Amniotic stem cell (primary cell): ENCODE data around the gene DOCK9.

Experiments
- DNase-seq: peaks from one replicate; lab custom pipeline; 2025; lab: John Stamatoyannopoulos, UW

Gene DOCK9

DNA sequence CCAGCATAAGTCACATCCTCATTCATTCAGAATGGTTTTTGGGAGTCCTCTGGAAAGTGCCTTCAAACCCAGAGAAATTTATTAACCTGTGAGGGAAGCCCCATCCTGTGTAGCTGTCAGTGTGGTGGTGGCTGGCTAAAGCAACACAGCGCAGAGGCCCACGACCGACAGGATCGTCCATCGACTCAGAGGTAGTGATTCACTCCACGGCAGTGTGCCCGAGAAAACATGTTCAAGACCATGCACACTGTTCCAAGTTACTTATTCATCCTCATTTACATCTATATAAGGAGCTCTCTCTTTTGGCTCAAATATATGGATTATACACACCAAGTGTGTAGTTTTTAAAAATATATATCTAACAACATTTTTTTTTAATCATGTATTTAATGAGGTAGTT, 129.1 kb downstream of the DOCK9 start:
- no peak for DNase-seq

DNA sequence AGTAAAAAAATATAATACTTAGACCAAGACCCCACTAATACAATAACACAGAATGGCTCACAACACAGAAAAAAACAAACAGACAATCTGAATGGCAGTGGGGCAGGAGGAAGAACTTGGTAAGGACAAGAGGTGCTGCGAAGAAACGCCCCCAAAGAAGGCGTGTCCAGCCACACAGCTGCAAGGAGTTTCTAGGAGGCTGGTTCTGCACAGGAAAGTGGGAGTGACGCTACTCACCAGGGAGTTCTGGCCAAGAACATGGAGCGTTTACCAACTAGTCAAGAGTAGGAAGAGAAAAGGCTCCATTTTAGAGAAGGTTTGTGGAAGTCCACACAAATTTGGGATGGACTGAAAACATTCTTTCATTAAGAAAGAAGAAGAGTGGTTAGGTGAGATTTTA, 130.1 kb downstream of the DOCK9 start:
- DNase-seq, result no peak

DNA sequence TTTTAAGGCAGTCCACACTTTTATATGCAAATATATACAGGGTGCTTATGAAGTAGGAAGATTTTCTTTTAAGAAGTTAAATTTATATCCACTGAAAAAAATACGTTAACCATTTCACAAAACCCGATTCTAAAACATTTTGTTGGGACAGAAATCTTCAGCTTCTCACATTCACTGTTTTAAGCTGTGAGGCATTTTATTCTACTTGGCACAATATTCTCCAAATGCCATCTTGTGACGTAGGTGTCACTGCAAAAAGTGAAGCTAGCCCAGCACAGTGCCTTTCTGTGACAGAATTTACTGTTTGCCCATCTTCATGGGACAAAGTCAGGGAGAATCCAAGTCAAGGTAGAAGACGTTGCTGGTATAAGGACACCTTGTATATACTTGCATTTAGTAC, 130.9 kb downstream of the DOCK9 start:
- no peak for DNase-seq

DNA sequence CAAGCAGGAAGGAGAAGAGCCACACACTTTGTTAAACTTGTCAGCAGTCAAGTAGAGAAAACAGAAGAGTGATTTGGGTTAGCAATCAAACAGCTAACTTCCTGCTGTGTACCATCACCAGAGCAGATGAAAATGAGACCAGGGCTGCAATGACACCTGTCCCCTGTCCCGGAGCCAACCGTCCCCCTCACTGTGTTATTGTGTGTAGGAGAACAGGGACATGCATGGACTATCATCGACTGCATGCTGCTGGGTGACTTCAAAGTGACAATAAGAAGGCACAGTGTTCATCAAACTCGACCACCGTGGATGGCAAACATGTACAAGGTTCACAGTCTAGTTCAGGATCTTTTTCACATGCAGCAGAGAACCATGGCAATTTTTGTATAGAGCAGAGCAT, 131.3 kb downstream of the DOCK9 start:
- DNase-seq, result no peak

DNA sequence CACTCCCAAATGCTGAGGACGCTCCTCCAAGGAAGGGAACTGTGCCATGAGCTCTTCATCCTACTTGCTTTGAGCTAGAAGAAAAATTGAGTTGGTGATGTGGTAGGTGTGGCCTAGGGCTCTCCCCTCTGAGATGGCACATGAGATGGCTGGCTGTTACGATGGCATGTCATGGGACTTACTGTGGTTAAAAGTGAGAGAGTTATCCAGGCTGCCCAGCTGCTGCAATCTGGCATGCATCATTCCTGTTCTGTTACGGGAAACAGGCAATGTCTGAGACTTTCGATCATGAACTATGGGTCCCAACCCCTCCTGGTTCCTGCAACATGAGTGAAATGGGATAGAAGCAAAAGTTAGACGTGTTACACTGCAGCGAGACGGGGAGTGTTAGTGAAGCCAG, 132.1 kb downstream of the DOCK9 start:
- DNase-seq, result no peak

DNA sequence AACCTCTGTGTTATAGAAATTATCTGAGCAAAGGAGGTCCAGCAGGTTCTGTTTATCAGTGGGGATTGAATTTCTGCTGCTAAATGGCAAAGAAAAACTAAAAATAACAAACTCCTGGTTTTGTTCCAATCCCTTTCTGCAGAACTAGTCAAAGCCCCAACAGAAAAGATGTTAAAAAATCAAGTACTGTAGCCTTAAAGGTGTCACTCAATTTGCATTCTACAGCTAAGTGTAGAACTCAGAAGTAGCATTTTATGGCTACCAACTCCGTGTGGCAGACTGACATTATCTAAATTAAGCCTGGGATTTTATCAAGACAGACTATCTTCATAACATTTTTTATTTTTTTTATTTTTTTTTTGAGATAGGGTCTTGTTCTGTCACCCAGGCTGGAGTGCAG, 133.8 kb downstream of the DOCK9 start:
- no peak for DNase-seq

DNA sequence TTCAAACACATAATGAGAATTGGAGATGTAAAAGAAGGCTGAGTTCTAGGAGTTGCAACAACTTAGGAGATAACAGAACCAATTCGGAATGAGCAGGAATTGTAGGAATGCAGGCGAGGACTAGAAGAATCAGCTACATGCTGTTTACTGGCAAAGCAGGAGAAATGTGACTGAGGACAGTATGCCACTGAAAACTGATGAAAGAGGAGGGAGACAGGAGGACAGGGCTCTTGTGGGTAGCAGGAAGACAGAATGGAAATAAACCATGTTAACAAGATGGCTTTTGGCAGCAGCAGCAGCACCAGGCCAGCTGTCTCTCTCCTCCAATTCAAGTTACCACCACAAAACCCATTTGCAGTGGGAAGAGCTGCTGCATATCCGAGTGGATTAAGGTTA, 134.4 kb downstream of the DOCK9 start:
- no peak for DNase-seq

DNA sequence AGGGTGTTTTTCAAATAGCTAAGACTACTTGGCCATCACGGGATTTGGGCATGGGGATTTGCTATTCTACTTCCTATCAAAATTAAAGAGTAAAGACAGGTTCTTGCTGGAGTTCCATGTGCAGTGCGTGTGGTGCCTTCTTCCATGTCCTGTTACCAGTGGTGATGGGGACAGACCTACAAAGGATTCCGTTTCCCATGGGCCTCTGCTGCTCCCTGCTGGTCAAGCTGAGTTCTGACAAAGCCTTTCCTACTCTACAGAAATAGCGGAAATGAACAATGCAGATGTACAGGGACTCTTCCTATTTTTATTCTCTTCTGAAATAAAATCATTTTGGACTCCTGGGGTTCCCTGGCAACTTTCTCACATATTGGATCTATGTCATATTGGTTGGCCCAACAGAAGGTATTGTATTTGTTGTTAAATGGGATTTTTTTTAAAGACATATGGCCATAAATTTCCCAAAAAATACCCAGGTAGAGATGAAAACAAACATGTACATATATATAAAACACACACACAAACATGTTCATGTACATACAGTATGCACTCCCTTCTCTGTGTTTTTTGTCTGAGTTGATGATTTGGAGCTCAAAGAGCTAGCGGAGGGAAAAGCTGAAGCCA, 134.9 kb downstream of the DOCK9 start:
- DNase-seq, result peak; percentile 51

DNA sequence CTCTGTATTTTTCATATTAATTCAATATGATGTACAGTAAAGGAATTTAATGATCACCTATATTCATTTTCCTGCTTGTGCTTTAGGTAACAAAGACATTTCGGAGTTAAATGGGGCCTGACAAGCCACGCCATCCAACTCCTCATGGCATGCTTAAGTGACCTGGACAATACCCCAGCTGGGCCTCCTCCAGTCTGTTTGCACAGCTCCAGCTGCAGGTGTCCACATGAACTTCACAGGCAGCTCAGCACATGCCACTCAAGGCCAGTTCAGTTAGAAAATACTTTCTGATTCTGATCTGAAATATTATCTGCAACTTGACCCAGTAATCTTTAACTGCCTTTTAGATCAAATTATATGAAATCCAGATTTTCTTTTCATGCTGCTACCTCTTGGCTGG, 135.8 kb downstream of the DOCK9 start:
- no peak for DNase-seq

DNA sequence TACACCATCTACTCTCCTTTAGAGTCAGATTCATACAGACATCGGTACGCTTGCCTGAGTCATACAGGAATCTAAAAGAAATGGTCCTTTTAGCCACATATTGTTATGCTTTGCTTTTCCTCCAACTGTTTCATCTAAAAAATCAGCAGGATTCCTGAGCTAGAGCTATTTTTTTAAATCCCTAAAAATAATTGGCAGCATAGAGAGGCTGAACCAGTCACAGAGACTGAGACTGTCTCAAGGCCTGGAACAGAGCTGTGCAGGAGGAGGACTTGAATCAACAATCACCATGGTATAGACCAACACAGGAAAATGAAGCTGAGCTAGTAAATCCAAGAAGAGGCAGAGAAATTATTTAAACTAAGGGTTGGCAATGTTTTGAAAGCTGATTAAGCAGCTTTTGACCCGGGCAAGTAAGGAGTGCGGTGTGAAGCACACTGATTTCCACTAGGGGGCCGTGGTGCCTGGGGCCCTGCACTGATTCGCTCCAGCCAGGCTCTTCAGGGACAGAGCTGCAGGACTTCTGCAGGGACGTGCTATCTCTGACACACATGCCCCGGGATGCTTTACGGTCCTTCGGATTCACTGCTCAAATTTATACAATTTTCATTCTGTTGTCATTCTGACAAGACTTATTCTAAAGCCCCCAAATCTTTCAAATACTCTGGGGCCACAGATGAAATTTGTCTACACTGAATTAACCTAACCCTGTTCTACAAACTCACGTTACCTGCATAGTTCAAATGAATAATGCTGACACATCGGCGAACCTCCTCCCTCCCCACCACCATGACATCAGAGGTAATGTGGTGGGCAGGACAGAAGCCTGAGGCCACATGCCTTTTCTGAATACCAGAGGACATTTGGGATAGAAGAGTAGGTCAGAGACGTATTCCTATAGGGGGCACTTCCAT, 137.8 kb downstream of the DOCK9 start:
- no peak for DNase-seq

DNA sequence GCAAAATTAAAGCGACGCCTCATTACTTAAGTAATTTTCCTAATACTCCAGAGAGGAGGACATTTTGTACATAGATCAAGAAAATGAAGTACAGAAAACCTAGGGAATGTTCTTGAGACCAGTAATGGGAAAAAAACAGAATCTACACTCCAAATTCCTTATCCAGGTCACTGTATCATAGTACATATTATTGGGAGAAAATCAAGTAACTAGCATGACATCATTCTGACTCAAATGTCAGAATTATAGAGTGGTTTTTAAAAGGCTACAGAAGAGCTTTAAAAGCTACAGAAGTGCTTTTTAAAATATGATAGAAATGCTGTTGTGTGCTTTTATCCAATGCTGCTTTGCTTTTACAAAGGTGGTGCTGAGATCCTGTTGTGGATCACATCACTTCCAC, 139.1 kb downstream of the DOCK9 start:
- no peak for DNase-seq

DNA sequence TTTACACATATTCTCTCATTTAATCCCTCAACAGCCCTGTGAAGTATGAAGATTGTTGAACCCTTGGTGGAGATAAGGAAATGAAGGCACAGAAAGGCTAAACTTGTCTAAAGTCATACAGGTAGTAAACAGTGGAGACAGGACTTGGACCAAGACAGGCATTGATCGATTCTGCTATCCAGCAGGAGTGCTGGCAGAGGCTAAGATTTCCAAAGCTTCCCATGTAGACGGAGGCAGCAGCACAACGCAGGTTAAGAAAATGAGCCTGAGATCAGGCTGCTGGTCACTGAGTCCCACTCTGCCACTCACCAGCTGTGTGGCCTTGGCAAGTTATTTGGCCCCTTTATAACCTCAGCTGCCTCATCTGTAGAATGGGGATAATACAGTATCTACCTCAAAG, 140.0 kb downstream of the DOCK9 start:
- DNase-seq, result no peak

DNA sequence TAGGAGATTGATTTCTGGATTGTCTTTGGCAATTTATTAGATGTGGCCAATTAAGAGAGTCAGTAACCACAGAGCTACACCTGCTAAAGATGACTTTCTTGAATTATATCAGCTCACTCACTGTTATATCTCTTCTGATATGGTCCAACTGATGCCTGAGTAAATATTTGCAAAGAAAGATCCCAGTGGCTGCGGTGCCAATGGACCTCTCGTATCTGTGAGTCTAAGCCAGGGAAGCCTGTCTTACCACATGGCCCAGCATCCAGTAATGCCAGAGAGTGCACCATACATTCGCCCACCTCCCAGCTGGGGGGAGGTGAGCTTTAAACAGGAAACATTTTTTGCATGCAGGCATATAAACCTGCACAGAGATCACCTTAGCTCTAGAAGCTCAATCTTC, 142.7 kb downstream of the DOCK9 start:
- DNase-seq, result no peak

DNA sequence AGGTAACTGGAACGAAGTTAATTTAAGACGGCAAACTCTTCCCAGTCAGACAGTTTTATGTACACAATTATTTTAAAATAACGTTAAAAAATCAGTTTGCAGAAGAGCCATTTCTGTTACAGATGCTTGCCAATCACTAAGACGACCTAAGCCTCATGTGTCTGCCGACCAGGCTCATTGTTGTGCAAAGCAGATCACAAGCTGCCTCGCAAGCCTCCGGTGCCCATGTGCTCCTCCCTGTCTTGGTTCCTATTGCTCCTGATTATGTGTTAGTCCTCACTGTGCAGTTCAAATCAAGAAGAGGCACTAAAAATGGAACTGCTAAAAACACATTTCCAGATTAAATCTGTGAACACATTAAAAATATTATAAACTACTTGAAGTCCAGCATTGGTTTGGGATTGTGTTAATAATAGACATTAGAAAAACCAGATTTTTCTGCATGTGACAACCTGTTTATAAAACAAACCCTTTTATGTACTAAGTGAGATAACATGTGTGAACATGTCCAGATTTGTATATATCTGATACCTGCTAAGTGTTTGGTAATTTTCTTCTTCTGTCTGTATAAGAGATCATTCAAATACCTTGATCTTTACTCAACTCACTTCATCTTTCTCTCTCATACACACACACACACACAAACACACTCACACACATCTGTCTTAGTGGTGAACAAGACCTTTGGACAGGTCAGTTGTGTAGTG, 143.5 kb downstream of the DOCK9 start:
- DNase-seq, result no peak

DNA sequence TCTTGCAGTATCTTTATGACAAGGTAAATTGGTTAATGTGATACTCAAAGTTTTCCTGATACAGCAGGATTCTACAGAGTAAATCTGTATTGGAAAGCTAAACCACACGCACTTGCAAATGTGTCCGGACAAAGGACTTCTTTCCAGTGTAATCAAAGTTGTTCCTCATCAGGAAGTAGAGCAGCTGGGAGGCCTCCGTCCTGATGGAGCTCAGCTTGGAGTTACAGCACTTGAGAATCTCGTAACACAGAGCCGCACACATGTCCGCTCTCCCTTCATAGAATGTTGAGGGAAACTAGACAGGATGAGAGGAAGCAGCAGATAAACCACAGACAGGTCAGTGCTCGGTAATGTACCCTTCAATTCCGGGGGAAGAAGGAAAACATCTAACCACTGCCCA, 146.6 kb downstream of the DOCK9 start:
- no peak for DNase-seq

DNA sequence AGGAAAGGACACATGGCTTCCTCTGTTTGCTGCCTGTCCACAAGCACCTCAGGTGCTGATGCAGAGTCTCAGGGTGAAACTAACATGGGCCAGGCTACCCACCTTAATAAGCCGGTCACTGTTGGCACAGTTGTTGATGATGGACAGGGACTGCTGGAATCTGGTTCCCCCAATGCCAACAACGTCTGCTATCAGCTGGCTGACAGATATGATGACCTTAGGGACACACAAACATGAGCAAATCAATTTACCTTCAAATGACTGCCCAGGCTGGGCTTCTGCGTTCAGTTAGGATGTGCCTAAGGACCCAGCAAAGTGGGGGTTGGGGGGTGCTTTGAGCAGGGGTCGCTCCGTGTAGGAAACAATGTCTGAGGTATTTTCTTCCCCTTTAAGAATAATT, 148.3 kb downstream of the DOCK9 start:
- no peak for DNase-seq

DNA sequence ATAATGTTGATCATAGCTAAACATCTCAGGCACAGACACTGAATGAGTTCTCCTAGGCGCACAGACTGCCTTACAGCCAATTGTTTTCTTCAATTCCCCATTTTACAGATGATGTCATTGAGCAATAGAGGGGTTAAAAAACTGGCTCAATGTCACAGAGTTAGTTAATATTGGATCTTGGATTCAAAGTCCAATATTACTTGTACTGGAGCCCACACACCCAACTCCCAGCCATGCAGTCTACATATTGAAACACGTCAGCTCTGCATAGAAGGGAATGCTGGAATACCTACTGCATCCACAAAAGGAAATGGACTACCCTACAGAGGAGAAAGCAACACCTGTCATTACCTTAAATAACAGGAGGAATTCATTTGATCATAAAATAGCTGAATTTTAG, 149.2 kb downstream of the DOCK9 start:
- no peak for DNase-seq

DNA sequence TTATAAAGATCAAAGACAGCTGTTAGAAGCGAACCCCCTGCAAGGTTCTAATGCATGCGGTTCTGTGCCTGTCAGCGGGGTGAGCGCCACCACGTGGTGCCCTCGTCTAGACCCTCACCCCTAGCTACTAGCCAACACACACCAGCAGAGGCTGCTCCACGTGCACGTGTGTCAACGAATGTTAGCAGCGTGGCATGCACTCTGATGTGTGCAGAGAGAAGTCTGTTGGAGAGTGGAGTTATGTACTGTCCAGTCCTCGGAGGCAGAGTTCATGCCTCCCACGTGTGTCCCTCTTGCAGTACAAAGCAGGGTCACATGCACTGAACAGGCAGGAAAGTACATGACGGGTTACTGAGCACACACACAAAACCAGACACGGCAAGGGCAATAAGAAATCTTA, 150.4 kb downstream of the DOCK9 start:
- DNase-seq, result no peak

DNA sequence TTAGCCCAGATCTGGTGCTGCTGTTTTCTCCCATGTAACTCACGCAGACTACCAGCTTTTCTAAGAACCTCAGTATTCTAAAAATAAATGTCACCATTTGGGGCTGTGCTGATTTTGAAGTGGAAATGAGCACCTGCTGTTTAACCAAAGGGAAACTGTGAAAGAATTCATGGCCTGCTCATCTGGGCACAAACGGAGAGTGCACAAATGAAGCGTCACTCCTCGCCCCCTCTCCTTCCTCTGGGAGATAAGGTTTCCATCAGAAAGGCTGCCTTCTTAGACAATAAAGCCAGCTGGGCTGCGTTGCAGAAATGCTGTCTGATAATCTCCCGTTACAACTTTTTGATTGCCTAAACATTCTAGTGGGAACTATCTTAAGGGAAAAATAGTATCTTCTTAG, 151.7 kb downstream of the DOCK9 start:
- no peak for DNase-seq

DNA sequence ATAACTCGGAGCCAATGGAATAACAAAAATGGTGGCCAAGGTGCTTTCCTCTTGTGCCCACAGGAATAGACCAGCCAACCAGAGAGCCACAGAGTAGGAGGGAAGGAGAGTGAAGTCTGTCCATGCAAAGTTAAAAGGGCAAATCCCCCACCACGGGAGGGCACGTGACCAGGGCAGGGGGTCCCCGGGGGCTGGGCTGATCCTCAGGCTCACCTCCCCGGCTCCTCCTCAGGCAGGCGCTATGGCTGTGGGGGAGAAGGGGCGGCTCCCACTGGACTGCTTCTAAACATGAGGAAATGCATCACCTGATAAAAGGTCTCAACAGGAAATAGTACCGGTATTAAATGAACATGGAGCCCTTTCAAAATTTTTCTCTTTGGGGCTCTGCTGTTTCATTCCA, 152.2 kb downstream of the DOCK9 start:
- no peak for DNase-seq

DNA sequence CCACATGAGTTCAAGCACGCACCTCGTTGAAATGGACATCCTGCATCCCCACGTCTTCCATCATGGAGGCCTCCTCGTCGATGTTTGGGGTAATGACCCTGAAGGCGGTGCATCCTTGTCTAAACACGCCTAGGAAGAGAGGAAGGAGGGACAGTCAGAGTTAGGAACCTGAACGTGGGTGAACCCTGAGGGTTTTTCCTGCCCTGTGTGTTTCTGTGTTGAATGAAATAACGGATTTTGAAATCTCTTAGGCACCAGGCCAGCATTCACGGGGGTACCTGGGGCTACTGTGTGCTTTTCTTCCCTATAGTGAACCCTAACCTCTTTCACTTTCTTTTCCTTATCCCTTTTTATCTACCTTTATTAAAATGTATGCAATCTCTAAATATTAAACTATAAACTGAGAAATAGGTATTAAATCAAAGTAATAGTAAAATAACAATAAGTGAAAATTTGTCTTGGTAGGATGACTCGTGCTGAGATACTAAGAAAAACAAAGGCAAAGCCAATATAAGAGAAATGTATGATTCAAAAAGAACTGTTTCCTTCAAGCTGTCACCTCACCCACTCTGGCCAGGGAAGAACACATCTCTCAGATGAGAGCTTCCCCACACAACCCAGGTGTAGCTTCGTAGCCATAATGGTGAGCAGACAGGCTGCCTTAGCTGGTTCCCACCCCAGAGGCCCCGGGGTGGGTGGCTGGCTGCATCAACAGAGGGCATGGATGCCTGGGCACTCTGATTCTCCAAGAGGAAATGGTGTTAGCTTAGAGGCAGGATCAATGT, 153.3 kb downstream of the DOCK9 start:
- DNase-seq, result no peak

DNA sequence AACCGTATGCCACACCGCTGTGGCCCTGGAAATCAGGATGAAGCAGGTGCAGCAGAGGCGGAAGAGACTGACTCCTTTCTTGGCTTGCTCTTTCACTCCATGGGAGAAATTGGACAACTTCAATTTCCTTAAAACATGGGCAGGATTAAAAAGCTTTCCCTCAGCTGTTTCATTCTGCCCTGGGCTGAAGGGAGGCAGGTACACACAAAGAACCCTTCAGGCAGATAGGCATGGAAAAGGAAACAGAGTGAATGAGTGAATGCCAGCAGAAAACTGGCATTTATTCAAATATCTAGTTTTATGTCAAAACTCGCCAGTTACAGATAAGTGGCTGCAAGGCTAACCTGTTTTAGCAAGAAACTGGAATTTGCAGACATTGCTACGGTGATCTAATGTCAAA, 154.4 kb downstream of the DOCK9 start:
- DNase-seq, result no peak
